ENCODE data around the gene WDR70. TPM values are rescaled to one million over a fixed set of nuclear protein-coding genes. Genes with fewer than 3 reads are reported as not detected.
"Not testable (repeated sequence)": the region's sequence is repeated elsewhere in the genome, so short reads cannot be mapped to it uniquely, and the experiment has no call there.

Gene WDR70
- total RNA-seq, 1 donor from 2014 or later: 17.8 TPM

GRCh38 chr5:37756248-37756647, 377.1 kb downstream of the WDR70 start:
- ATAC-seq (ENCODE audit: poor library complexity): no peak
- DNase-seq: no peak
- intact Hi-C loops (cut with DNase I): no loop called here

- ATAC-seq (ENCODE audit: poor library complexity) (no peak), DNase-seq (no peak)
- intact Hi-C loops (cut with DNase I): no loop called here
Measured at GRCh38 chr5:37757980-37758582, 379.0 kb downstream of the WDR70 start.

DNA sequence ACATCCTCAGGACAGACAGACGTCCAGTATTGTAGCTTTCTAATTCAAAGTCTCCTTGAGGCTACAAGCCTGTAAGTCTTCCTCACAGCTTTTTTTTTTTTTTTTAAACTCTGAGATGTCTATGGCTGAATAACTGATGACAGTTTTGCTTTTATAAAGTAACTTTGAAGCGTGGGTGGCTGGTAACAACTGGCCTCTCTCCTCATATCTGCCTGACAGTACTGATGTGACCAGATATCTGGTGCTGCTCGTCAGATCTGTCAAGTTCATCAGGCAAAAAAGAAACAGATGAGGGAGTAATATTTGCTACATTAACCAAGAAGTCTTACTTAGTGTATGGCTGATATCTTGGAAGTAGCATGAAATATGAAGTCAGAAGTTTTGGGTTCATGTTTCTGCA, 388.1 kb downstream of the WDR70 start:
- intact Hi-C loops (cut with DNase I): no loop called here
- ATAC-seq (ENCODE audit: poor library complexity): no peak
- DNase-seq: no peak

- intact Hi-C loops (cut with DNase I): no loop called here
- no peak for ATAC-seq (ENCODE audit: poor library complexity)
- DNase-seq: no peak
Measured at GRCh38 chr5:37767961-37768360, 388.8 kb downstream of the WDR70 start.

DNA sequence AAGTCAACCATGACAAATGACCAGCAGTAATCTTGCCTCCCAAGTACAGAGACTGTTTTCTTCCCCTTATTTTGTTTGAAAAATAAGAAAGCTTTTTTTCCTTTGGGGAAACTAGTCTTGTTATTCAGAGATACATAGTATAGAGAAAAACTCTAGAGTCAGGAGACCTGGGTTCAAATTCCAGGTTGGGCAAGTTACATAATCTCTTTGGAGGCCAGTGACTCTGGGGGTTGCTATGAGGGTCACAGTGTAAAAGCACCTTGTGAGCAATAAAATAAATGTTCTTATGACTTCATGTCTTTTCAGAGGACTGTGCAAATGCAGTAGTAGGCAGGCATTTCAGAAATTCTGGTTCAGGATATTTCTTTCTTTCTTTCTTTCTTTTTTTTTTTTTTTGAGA, 389.3 kb downstream of the WDR70 start:
- DNase-seq: no peak
- ATAC-seq (ENCODE audit: poor library complexity): no peak

GRCh38 chr5:37769108-37769507, 390.0 kb downstream of the WDR70 start:
- DNase-seq (no peak), ATAC-seq (ENCODE audit: poor library complexity) (no peak)
- intact Hi-C loops (cut with DNase I): no loop called here

More for the DNA sequence above, 389.3 kb downstream of the WDR70 start:
- intact Hi-C loops (cut with DNase I): no loop called here

DNA sequence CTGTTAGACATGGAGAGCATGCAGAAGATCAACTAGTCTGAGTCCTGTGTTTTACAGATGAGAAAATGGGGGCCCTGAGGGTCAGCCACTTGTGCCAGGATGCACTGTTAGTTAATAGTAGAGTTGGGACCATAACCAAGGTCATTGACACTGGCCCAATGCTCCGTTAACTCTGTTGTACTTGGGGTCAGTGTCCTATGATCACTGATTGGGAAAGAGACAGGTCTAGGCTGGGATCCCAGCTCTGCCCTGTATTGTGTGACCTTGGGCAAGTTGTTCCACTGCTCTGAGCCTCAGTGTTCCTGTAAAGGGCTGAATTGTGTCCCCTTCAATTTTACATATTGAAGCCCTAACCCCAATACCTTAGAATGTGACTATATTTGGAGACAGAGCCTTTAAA, 390.7 kb downstream of the WDR70 start:
- no peak for ATAC-seq (ENCODE audit: poor library complexity)
- intact Hi-C loops (cut with DNase I): no loop called here
- DNase-seq: no peak

GRCh38 chr5:37770786-37771185, 391.7 kb downstream of the WDR70 start:
- no peak for ATAC-seq (ENCODE audit: poor library complexity)
- no peak for DNase-seq
- intact Hi-C loops (cut with DNase I): no loop called here

DNA sequence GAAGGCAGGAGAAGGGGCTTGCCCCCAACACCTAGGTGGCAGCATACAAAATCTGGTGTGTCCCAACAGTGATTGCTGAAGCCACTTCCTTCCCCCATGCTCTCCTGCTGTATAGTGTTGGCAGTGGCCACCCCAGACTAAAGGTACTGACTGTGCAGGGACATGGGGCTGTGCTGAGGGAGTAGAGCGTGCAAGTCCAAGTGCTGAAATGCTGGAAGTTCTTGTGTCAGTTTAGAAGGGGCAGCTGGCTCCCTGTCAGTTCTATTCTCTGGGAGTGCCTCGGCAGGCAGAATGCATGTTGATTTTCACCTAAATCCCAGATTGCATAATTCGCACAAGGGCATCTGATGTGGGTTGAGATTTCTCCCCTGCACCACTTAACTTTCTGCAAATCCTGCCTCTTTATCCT, 392.1 kb downstream of the WDR70 start:
- intact Hi-C loops (cut with DNase I): no loop called here
- DNase-seq (no peak), ATAC-seq (ENCODE audit: poor library complexity) (no peak)

GRCh38 chr5:37771731-37772130, 392.6 kb downstream of the WDR70 start:
- DNase-seq (no peak), ATAC-seq (ENCODE audit: poor library complexity) (no peak)
- intact Hi-C loops (cut with DNase I): no loop called here

DNA sequence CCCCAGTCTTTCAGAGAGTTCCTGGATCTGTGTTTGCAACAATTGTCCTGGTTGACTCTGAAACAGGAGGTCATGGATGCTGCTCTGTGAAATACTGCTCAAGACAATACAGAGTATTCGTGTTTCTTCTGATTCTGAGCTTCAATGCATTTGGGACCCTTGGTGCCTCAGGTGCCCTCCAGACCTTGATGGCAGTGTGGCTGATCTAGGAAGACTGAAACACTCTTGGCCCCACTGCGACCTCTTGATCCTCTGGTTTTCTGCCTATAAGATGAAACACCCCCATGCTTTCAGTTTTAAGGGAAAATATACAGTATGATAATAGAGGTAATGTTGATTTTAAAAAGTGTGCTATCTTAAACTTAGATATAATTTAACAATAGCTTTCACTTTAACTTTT, 393.1 kb downstream of the WDR70 start:
- intact Hi-C loops (cut with DNase I): no loop called here
- ATAC-seq (ENCODE audit: poor library complexity): no peak

DNA sequence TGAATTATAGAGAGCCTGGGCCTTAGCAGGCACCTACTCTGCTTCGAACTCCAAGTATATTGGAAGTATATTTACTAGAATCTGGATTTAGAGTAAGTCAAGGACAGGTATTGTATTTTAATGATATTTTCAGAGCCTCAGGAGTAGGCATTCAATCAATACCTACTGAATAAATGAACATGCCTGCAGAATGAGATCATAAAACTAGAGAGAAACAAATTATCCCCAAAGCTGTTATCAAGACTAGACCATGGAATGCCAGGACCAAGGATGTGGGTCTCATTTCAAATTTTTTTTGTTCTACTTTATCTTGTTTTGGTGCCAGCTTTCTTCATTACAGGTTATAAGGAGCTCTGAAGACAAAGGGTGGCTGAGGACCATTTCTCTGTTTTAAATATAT, 394.7 kb downstream of the WDR70 start:
- ATAC-seq (ENCODE audit: poor library complexity) (no peak), DNase-seq (no peak)
- intact Hi-C loops (cut with DNase I): no loop called here

More for the DNA sequence above, 393.1 kb downstream of the WDR70 start:
- DNase-seq: no peak

DNA sequence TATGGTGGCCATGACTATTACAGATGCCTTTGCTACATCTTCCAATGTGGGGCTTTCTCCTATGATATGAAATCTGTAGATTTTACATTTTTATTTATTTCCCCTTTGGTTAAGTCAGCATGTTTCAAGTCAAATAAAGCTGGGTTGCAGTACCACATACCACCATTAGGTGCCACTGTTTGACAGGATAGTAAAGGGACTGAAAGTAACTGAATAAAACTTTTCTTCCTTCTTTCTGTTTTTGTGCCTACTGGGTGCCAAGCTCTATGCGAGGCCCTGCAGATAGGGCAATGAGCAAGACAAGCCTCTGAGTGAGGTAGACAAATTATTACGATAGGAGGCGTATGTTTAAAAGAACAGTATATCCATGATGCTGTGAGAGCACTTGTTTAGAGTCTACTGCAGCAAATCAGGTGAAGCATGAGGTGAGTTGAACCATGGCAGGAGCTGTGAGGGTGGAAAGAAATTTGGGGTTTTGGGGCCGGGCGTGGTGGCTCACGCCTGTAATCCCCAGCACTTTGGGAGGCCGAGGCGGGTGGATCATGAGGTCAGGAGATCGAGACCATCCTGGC, 395.9 kb downstream of the WDR70 start:
- ATAC-seq (ENCODE audit: poor library complexity): no peak

GRCh38 chr5:37776826-37777225, 397.7 kb downstream of the WDR70 start:
- intact Hi-C loops (cut with DNase I): no loop called here
- DNase-seq (no peak), ATAC-seq (ENCODE audit: poor library complexity) (no peak)

More for the DNA sequence above, 395.9 kb downstream of the WDR70 start:
- intact Hi-C loops (cut with DNase I): no loop called here
- DNase-seq: no peak

DNA sequence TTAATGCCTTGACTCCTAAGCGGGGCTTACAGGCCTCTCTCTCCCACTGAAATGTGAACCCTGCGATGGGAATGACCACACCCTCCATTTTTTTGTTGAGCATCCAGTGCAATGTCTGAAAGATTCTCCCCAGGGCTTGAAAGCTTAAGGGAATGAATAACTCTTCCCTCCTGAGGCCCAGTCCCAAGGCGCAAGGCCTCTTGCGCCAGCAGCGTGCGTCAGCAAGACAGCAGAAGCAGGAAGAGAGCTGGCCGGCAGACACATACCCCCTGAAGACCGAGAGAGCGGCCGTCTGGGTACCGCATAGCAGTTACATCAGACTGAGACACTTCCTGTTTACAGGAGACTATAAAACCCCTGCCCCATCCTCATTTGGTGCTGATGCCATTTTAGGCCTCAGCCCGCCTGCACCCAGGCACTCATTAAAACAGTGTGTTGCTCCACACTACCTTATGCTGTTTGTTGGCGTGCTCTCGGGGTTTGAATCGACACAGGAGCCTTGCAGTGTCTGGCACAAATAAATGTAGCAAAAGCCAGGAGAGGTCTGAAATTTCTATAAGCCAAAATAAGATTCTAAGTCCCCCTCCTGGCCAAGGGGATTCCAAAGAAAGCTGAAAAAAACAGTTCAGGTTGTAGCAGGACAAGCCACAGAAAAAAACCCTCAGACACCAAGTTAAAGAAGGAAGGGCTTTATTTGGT, 398.5 kb downstream of the WDR70 start:
- intact Hi-C loops (cut with DNase I): no loop called here
- ATAC-seq (ENCODE audit: poor library complexity): no peak
- no peak for DNase-seq

- ATAC-seq (ENCODE audit: poor library complexity); DNase-seq; intact Hi-C loops (cut with DNase I): not testable (repeated sequence)
Measured at GRCh38 chr5:37781409-37781808, 402.3 kb downstream of the WDR70 start.

- DNase-seq (no peak), ATAC-seq (ENCODE audit: poor library complexity) (no peak)
- intact Hi-C loops (cut with DNase I): no loop called here
Measured at GRCh38 chr5:37786416-37786815, 407.3 kb downstream of the WDR70 start.

- intact Hi-C loops (cut with DNase I): no loop called here
- no peak for DNase-seq
Measured at GRCh38 chr5:37786862-37787519, 407.9 kb downstream of the WDR70 start.

GRCh38 chr5:37787742-37788141, 408.6 kb downstream of the WDR70 start:
- no peak for ATAC-seq (ENCODE audit: poor library complexity)
- intact Hi-C loops (cut with DNase I): no loop called here
- DNase-seq: no peak

More at GRCh38 chr5:37786862-37787519, 407.9 kb downstream of the WDR70 start:
- ATAC-seq (ENCODE audit: poor library complexity): no peak

- no peak for DNase-seq
- intact Hi-C loops (cut with DNase I): no loop called here
- ATAC-seq (ENCODE audit: poor library complexity): no peak
Measured at GRCh38 chr5:37789991-37790390, 410.9 kb downstream of the WDR70 start.
